GM19455 (cell line): ENCODE results near the gene FAM83B.
"Not testable (repeated sequence)": the region's sequence is repeated elsewhere in the genome, so short reads cannot be mapped to it uniquely, and the experiment has no call there.

Experiments
- ATAC-seq: cut with Tn5 transposase; IDR thresholded peaks from one replicate; pipeline ENCODE4 v1.9.1; 2021; ENCODE audit not compliant: unreplicated experiment

Gene FAM83B

DNA sequence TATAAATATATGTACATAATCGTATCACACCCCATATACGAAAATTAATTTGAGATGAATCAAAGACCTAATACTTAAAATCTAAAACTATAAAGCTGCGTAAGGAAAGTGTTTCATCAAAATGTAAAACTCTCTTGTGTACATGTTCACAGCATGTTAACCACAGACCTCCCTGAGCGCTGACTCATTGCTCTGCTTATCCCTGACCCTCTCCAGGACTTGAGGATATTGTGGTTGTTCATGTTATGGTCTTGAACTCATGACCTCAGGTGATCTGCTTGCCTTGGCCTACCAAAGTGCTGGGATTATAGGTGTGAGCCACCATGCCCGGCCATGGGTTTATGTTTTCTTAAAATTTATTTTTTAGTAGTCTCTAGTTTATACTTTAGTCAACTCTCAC, 14.2 kb downstream of the FAM83B start:
- ATAC-seq, result no peak

DNA sequence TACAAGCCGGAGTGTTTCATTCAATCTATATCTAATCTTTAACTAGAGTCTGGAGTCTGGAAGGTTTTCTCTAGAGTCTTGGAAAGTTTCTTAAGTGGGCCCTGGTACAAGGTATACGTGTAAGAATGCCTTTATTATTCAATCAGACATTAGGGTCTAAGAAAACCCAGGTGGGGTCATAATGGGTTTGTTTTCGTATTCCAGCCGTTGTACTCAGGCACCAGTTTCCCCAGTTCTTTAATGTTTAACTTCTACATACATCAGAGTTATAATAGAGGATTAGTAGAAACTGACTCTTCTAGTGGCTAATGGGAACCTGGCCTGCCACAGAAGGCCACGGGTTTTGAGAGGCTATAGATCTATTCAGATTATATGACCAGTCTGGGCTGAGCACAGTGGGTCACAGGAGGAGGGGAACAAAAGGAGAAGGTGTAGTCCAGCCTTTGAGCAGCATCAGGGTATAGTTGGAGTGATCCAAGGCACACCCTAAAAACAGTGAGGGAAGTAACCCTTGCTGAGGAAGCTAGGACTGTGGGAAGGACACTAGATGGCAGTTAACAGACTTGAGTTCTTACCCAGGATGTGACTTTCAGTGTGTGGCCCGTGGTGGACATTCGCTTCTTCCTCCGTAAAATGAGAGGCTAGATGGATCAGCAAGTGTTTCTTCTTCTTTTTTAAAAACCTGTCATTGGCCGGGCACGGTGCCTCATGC, 15.5 kb downstream of the FAM83B start:
- no peak for ATAC-seq

- ATAC-seq, result no peak
Observed at GRCh38 chr6:54864272-54864671, 17.7 kb downstream of the FAM83B start.

DNA sequence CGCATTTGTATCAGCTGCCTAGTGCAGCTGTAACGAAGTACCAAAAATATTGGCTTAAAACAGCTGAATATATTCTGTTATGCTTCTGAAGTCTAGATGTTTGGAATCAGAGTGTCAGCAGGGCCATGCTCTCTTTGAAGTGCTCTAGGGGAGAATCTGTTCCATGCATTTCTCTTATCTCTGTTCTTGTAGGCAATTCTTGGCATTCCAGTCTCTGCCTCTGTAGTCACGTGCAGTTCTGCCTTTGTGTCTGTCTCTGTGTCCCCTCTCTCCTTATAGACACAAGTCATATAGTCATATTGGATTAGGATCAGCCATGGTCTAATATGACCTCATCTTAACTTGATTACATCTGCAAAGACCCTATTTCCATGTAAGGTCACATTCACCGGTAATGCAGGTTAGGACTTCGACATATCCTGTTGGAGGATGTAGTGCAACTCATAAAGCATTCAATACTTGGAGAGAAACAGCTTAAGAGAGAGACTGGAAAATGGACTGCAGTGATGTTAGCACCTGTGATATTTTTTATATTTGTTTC, 18.6 kb downstream of the FAM83B start:
- no peak for ATAC-seq

GRCh38 chr6:54868556-54868955, 22.0 kb downstream of the FAM83B start:
- no peak for ATAC-seq

DNA sequence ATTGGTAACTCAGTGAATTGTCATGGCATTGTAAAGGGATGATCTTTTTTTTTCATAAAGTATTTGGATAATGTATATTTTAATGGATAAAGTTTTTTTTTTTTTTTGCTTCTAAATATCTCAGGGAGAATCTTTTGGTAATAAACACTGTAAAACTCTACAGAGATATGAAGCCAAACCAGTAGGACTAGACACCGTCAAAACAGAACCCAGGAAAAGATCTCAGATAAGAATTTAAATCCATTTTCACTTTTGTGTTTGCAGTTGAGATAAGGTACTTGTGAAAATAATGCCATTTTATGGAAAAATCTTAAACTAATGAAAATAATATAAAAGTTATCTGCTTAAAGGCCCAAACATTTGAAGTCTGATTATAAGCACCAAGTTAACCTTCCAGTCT, 27.0 kb downstream of the FAM83B start:
- ATAC-seq, result no peak

DNA sequence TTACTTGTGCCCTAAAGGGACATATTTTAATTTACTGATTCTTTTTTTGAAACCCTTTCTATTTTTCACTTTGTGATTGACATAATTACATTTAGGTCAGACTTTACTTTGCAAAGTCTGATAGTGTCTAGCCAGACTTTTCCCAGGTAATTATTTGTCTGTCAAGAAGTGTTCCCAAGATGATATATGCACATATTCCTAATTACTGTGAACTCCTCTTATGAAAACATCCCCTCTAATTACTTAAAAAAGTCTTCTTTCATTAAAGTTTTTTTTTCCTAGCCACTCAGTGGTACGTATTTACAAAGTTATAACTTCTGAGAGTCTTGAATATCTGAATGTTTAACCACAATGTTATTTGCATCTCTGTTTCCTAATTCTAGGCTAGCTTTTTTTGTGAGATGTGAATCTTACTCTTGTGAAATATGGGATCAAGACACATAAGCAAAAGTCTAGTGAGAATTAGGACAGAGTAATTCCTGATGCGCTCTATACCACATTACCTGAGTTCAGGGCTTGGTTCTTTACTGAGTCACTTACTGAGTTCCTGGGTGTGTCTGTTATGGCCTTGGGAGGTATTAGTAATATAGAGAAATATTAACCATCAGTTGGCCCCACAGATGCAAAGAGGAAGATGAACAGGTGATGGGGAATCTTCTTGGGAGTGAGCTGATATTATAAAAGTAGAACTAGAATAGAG, 27.9 kb downstream of the FAM83B start:
- no peak for ATAC-seq

- no peak for ATAC-seq
Observed at GRCh38 chr6:54875539-54875938, 29.0 kb downstream of the FAM83B start.

- ATAC-seq, result no peak
Observed at GRCh38 chr6:54876365-54876764, 29.8 kb downstream of the FAM83B start.

- no peak for ATAC-seq
Observed at GRCh38 chr6:54876871-54877270, 30.3 kb downstream of the FAM83B start.

- ATAC-seq, result no peak
Observed at GRCh38 chr6:54877713-54878317, 31.2 kb downstream of the FAM83B start.

GRCh38 chr6:54878718-54879117, 32.1 kb downstream of the FAM83B start:
- ATAC-seq, result no peak

GRCh38 chr6:54879188-54879985, 32.8 kb downstream of the FAM83B start:
- ATAC-seq, result no peak

GRCh38 chr6:54881067-54881730, 34.6 kb downstream of the FAM83B start:
- no peak for ATAC-seq

GRCh38 chr6:54881891-54882290, 35.3 kb downstream of the FAM83B start:
- not testable (repeated sequence) for ATAC-seq

- no peak for ATAC-seq
Observed at GRCh38 chr6:54886932-54887584, 40.5 kb downstream of the FAM83B start.

GRCh38 chr6:54891536-54891935, 45.0 kb downstream of the FAM83B start:
- no peak for ATAC-seq

- ATAC-seq, result no peak
Observed at GRCh38 chr6:54892831-54893230, 46.3 kb downstream of the FAM83B start.

DNA sequence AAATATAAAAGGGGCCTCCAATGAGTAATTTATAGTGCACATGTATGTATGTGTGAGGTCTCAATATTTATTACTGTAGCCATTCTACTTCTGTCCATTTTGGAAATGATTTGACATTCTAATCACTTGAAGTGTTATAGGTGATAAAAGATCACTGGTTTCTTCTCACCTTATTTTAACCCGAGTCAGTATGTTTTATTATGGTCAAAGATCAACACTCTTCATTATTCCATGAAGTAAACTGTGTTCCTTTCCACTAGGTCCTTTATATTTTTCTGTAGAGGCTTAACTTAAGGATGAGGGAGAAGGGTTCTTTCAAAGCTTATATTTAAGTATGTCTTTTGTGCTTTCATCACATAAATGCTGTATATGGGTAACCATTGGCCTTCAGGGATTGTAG, 47.2 kb downstream of the FAM83B start:
- ATAC-seq, result no peak

DNA sequence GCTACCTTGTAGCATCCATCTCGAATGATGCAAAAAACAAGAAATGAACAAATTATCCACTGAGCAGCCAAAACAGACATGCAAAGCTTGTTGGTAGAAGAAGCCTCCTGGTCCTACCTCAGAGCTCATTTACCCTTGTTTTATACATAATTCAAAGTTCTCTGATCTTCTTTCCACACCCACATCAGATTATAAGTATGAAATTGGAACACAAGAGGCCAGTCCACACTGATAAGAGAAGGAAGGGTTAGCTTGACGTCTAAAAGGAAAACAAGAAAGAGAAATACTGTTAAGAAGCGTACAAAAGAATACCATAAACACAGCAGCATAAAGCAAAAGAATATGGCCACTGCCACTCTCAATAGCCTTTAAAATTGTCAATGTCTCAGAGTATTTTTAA, 49.7 kb downstream of the FAM83B start:
- no peak for ATAC-seq
